Tibial nerve (tissue), 4 donors: ENCODE results near the gene CHI3L2.

Experiments
- EP300 ChIP-seq, 2 donors: sonication (generic); formaldehyde crosslinking; IDR thresholded peaks; one replicate each; pipeline ENCODE4 v1.6.1; 2017; ENCODE audit warnings: antibody characterized with exemption in 2 of 2, mild to moderate bottlenecking in 1 of 2
- POLR2A ChIP-seq, 2 donors: fragments of 450-650 bp; IDR thresholded peaks; one replicate each; pipeline ENCODE4 v1.6.1; 2017; ENCODE audit warnings: antibody characterized with exemption in 2 of 2, mild to moderate bottlenecking in 2 of 2, moderate library complexity in 2 of 2
- TF ChIP-seq, protein P1 (sequence below), 5 experiments: fragments of 200-600 bp in 3 of 5; fragments of 450-650 bp in 2 of 5; sonication (generic) in 3 of 5; IDR thresholded peaks; one replicate each; pipeline ENCODE4 v1.5.1; 2016 to 2019; ENCODE audit warnings: antibody characterized with exemption in 5 of 5, mild to moderate bottlenecking in 3 of 5, moderate library complexity in 2 of 5

DNA sequence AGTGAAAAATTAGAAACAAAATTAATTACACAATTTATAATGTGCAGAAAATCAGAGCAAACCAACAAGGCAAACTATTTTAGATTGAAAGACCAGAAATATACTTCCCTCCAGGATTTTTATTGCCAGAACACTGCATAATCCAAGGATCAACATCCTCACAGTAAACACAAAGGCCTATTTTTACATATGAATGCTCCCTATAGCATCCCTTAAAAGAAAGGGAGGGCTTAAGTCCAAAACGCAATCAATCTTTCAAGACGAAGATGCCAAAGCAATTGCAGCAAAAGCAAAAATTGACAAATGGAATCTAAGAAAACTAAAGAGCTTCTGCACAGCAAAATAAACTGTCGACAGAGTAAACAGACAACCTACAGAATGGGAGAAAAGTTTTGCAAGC, 44.6 kb downstream of the CHI3L2 start:
- no peak for TF ChIP-seq EP300 (IDR thresholded peaks at IDR 0.05)
- TF ChIP-seq POLR2A (IDR thresholded peaks at IDR 0.05): no peak
- TF ChIP-seq, protein P1, sequence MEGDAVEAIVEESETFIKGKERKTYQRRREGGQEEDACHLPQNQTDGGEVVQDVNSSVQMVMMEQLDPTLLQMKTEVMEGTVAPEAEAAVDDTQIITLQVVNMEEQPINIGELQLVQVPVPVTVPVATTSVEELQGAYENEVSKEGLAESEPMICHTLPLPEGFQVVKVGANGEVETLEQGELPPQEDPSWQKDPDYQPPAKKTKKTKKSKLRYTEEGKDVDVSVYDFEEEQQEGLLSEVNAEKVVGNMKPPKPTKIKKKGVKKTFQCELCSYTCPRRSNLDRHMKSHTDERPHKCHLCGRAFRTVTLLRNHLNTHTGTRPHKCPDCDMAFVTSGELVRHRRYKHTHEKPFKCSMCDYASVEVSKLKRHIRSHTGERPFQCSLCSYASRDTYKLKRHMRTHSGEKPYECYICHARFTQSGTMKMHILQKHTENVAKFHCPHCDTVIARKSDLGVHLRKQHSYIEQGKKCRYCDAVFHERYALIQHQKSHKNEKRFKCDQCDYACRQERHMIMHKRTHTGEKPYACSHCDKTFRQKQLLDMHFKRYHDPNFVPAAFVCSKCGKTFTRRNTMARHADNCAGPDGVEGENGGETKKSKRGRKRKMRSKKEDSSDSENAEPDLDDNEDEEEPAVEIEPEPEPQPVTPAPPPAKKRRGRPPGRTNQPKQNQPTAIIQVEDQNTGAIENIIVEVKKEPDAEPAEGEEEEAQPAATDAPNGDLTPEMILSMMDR (IDR thresholded peaks at IDR 0.05): no peak
